ENCODE measurements around the gene MCU. TPM values are rescaled to one million over a fixed set of nuclear protein-coding genes. Genes with fewer than 3 reads are reported as not detected.

The MCU gene
- total and polyA plus RNA-seq, 2 of the 8 experiments (the other 6 are each of a cell fraction or from before 2014, with no cell fraction given), result 51.6 to 62.2 TPM

GRCh38 chr10:72727130-72727529 is 35.2 kb downstream of the MCU start:
- peaks cover 0 to 3% (median 0%) of the 10 kb centered on the region in 4 experiments; a peak in 1 of 8 replicates for H3K36me3 ChIP-seq (ENCODE audit: control insufficient read depth in 2 of 4, insufficient read depth in 4 of 4, low read length in 3 of 4)
- H2AFZ ChIP-seq (ENCODE audit: low read length), result no peak overlapping the region
- no peaks in the 10 kb centered on the region for H3K23me2 ChIP-seq (ENCODE audit: low read depth, low read length)
- H3K9ac ChIP-seq (replicated peaks in 1 of 4; ENCODE audit: extremely low read depth in 1 of 4, low read depth in 3 of 4, low read length in 3 of 4), result no peak overlapping the region
- FAIRE-seq (no peak), DNase-seq (ENCODE audit: low read depth in 1 of 2, low spot score in 2 of 2) (no peak)
- H3K23ac ChIP-seq (ENCODE audit: insufficient read length), result no peak overlapping the region
- WGBS, 2 experiments (ENCODE audit: extremely low coverage in 1 of 2, insufficient coverage in 1 of 2, insufficient read length in 1 of 2, insufficient replicate concordance in 2 of 2, low coverage in 1 of 2, low lambda C conversion rate in 2 of 2, missing lambda C conversion rate in 1 of 2), result 71% methylated on average over 2 of the region's 2 CpGs; no CpG with 5 or more reads in 1 of the 2 experiments
- H2BK12ac ChIP-seq (ENCODE audit: low read depth, low read length), result no peak overlapping the region
- no peak overlapping the region for H3K4ac ChIP-seq (replicated peaks; ENCODE audit: insufficient read length, low read depth, low read length)
- H2BK5ac ChIP-seq (ENCODE audit: low read depth, low read length), result no peak overlapping the region
- no peak overlapping the region for H2BK120ac ChIP-seq (replicated peaks; ENCODE audit: low read depth, low read length)
- CTCF ChIA-PET (ENCODE audit: partially characterized antibody), result interaction anchor here (0.6 kb wide), 2 partner anchors 15 to 37 kb away, joined by 3 read pairs; no protein-coding TSS in a partner anchor
- no peak overlapping the region for H3K27ac ChIP-seq (ENCODE audit: low read depth, low read length)
- POLR2A ChIA-PET (ENCODE audit: partially characterized antibody), result interaction anchor here (1.4 kb wide), 1 partner anchor 8 kb away, joined by 3 read pairs; no protein-coding TSS in a partner anchor
- no peak overlapping the region for H3K56ac ChIP-seq (replicated peaks; ENCODE audit: insufficient read length, low read depth, low read length)
- no peaks in the 10 kb centered on the region for H3K9me3 ChIP-seq (ENCODE audit: insufficient read depth in 2 of 2, low read depth in 1 of 2, low read length in 1 of 2)
- no peak overlapping the region for H3K18ac ChIP-seq (ENCODE audit: extremely low read depth, low read length)
- H2BK20ac ChIP-seq (ENCODE audit: low read length), result no peak overlapping the region
- no peak overlapping the region for H3K4me2 ChIP-seq (ENCODE audit: insufficient read depth in 1 of 2, low read depth in 2 of 2, low read length in 2 of 2)
- peaks cover 0 to 60% of the 10 kb centered on the region in 2 experiments; a peak in 2 of 4 replicates for H3K79me2 ChIP-seq (ENCODE audit: control insufficient read depth in 1 of 2, insufficient read depth in 2 of 2, low read length in 2 of 2)
- no peak overlapping the region for H2BK15ac ChIP-seq (ENCODE audit: low read length)
- no peaks in the 10 kb centered on the region for H3K27me3 ChIP-seq (replicated peaks in 1 of 4; ENCODE audit: control insufficient read depth in 3 of 4, extremely low read depth in 1 of 4, insufficient read depth in 3 of 4, low read length in 3 of 4)
- no peak for TF ChIP-seq YY1 (IDR thresholded peaks at IDR 0.05; ENCODE audit: low read depth, low read length)
- TF ChIP-seq SAP30 (IDR thresholded peaks at IDR 0.05; ENCODE audit: insufficient read depth, insufficient replicate concordance, low read length), result no peak
- TF ChIP-seq TBP (IDR thresholded peaks at IDR 0.05; ENCODE audit: low read depth, low read length), result no peak
- TF ChIP-seq EZH2 (IDR thresholded peaks at IDR 0.05; ENCODE audit: low read depth, low read length, severe bottlenecking), result no peak
- TF ChIP-seq CBX5 (IDR thresholded peaks at IDR 0.05; ENCODE audit: low read depth, low read length), result no peak
- TF ChIP-seq, protein P1, sequence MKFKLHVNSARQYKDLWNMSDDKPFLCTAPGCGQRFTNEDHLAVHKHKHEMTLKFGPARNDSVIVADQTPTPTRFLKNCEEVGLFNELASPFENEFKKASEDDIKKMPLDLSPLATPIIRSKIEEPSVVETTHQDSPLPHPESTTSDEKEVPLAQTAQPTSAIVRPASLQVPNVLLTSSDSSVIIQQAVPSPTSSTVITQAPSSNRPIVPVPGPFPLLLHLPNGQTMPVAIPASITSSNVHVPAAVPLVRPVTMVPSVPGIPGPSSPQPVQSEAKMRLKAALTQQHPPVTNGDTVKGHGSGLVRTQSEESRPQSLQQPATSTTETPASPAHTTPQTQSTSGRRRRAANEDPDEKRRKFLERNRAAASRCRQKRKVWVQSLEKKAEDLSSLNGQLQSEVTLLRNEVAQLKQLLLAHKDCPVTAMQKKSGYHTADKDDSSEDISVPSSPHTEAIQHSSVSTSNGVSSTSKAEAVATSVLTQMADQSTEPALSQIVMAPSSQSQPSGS (IDR thresholded peaks at IDR 0.05; ENCODE audit: low read length), result no peak
- TF ChIP-seq JUN (IDR thresholded peaks at IDR 0.05; ENCODE audit: low read depth, low read length), result no peak
- H4K8ac ChIP-seq (ENCODE audit: extremely low read depth, insufficient read depth, low read length), result no peak overlapping the region
- peaks cover 0 to 2% of the 10 kb centered on the region in 2 experiments for H4K20me1 ChIP-seq (replicated peaks in 1 of 2; ENCODE audit: control insufficient read depth in 1 of 2, insufficient read depth in 2 of 2, low read length in 2 of 2)
- no peak overlapping the region for H4K91ac ChIP-seq (replicated peaks; ENCODE audit: insufficient read length, low read length)
- H2AK5ac ChIP-seq (ENCODE audit: low read depth, low read length), result no peak overlapping the region
- H3K4me1 ChIP-seq (replicated peaks in 1 of 4; ENCODE audit: control insufficient read depth in 3 of 4, insufficient read depth in 4 of 4, low read length in 3 of 4), result no peaks in the 10 kb centered on the region
- H3K14ac ChIP-seq (ENCODE audit: insufficient read length), result no peak overlapping the region
- no peak overlapping the region for H3K4me3 ChIP-seq (ENCODE audit: extremely low read depth in 1 of 4, insufficient read depth in 2 of 4, low read depth in 3 of 4, low read length in 4 of 4)
- H3K79me1 ChIP-seq (ENCODE audit: low read depth, low read length), result no peaks in the 10 kb centered on the region; the same call in 1 of the 2 replicates
- no peak overlapping the region for H4K5ac ChIP-seq (ENCODE audit: insufficient read length, low read depth, low read length)
